ENCODE results near the gene EIF4G2.

Gene EIF4G2

GRCh38 chr11:10806206-10806605 lies 2.5 kb downstream of the EIF4G2 start:
- peaks cover 27 to 63% of the 10 kb centered on the region in 2 experiments for H3K36me3 ChIP-seq (ENCODE audit: control insufficient read depth in 1 of 2, insufficient read depth in 2 of 2, low read depth in 1 of 2, low read length in 2 of 2)
- H2AFZ ChIP-seq (ENCODE audit: low read depth, low read length), result no peak overlapping the region
- H3K27ac ChIP-seq (ENCODE audit: low read length, poor library complexity, severe bottlenecking), result no peak overlapping the region
- H2BK5ac ChIP-seq (ENCODE audit: low read depth, low read length, poor library complexity, severe bottlenecking), result no peak overlapping the region
- no peaks in the 10 kb centered on the region for H3K79me1 ChIP-seq (replicated peaks; ENCODE audit: low read length, poor library complexity, severe bottlenecking)
- no peak overlapping the region for H3K18ac ChIP-seq (ENCODE audit: low read depth in 1 of 2, low read length in 2 of 2)
- 89% methylated on average over 1 of the region's 4 CpGs for WGBS
- H3K4me1 ChIP-seq (ENCODE audit: control insufficient read depth, insufficient read depth, low read depth, low read length), result peaks cover 8% of the 10 kb centered on the region
- no peak for DNase-seq
- peak overlapping the region; percentile 31 for H3K4me2 ChIP-seq (ENCODE audit: low read length, poor library complexity, severe bottlenecking)
- H3K14ac ChIP-seq (ENCODE audit: low read length in 2 of 2), result no peak overlapping the region
- no peak overlapping the region for H2AK5ac ChIP-seq (ENCODE audit: low read length, severe bottlenecking)
- H4K8ac ChIP-seq (ENCODE audit: low read length), result no peak overlapping the region
- no peak overlapping the region for H2BK120ac ChIP-seq (ENCODE audit: low read depth, low read length)
- H3K27me3 ChIP-seq (ENCODE audit: control insufficient read depth in 1 of 2, insufficient read depth in 1 of 2, low read length in 2 of 2), result no peaks in the 10 kb centered on the region
- peak overlapping the region; percentile 99 for H3K9ac ChIP-seq (ENCODE audit: low read length)
- peak overlapping the region in 1 of 2 experiments; percentile 96 for H3K4me3 ChIP-seq (ENCODE audit: insufficient read depth in 1 of 2, low read depth in 1 of 2, low read length in 2 of 2)
- no peak overlapping the region for H3K23ac ChIP-seq (ENCODE audit: low read length in 2 of 2)
- H4K91ac ChIP-seq (ENCODE audit: low read length), result no peak overlapping the region
- no peak overlapping the region for H2BK15ac ChIP-seq (ENCODE audit: low read depth, poor library complexity, severe bottlenecking)
- no peaks in the 10 kb centered on the region for H3K9me3 ChIP-seq (ENCODE audit: control insufficient read depth, low read length)
- H3K4ac ChIP-seq (ENCODE audit: low read depth in 1 of 2, low read length in 2 of 2), result no peak overlapping the region
- no peak overlapping the region for H2BK12ac ChIP-seq (ENCODE audit: low read length in 2 of 2)

DNA sequence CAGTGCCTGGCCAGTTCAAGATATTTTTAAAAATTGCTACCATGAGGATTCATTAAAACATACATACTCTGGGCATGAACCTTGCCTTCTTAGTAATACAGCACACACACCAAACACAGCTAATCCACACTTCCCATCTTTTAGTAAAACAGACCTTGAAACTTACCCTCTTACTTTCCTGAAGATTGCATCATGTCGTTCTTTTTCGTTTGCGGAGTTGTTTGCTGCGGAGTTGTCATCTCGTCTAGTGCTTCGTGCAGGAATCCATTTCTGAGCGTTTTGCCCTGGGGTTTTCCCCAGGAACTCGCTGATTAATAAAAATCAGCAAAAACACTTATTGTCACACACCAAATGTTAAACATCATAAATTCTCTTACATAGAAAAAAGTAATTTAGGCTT lies 3.0 kb downstream of the EIF4G2 start:
- no peak overlapping the region for H2BK5ac ChIP-seq (ENCODE audit: low read depth, low read length, poor library complexity, severe bottlenecking)
- H3K9ac ChIP-seq (ENCODE audit: low read length), result peak overlapping the region; percentile 99
- H2AFZ ChIP-seq (ENCODE audit: low read depth, low read length), result no peak overlapping the region
- no peak overlapping the region for H2BK15ac ChIP-seq (ENCODE audit: low read depth, poor library complexity, severe bottlenecking)
- H3K36me3 ChIP-seq (ENCODE audit: control insufficient read depth in 1 of 2, insufficient read depth in 2 of 2, low read depth in 1 of 2, low read length in 2 of 2), result peaks cover 29 to 68% of the 10 kb centered on the region in 2 experiments
- H3K23ac ChIP-seq (ENCODE audit: low read length in 2 of 2), result no peak overlapping the region
- H3K4ac ChIP-seq (ENCODE audit: low read depth in 1 of 2, low read length in 2 of 2), result no peak overlapping the region
- no peak overlapping the region for H2BK120ac ChIP-seq (ENCODE audit: low read depth, low read length)
- H3K9me3 ChIP-seq (ENCODE audit: control insufficient read depth, low read length), result no peaks in the 10 kb centered on the region
- H4K91ac ChIP-seq (ENCODE audit: low read length), result no peak overlapping the region
- no peak overlapping the region for H3K18ac ChIP-seq (ENCODE audit: low read depth in 1 of 2, low read length in 2 of 2)
- H4K8ac ChIP-seq (ENCODE audit: low read length), result no peak overlapping the region
- DNase-seq, result no peak
- 93% methylated on average over 8 of the region's 8 CpGs for WGBS
- H2BK12ac ChIP-seq (ENCODE audit: low read length in 2 of 2), result no peak overlapping the region
- H3K14ac ChIP-seq (ENCODE audit: low read length in 2 of 2), result no peak overlapping the region
- H3K4me1 ChIP-seq (ENCODE audit: control insufficient read depth, insufficient read depth, low read depth, low read length), result peaks cover 8% of the 10 kb centered on the region
- no peaks in the 10 kb centered on the region for H3K27me3 ChIP-seq (ENCODE audit: control insufficient read depth in 1 of 2, insufficient read depth in 1 of 2, low read length in 2 of 2)
- H3K79me1 ChIP-seq (replicated peaks; ENCODE audit: low read length, poor library complexity, severe bottlenecking), result no peaks in the 10 kb centered on the region
- no peak overlapping the region for H3K4me2 ChIP-seq (ENCODE audit: low read length, poor library complexity, severe bottlenecking)
- H3K4me3 ChIP-seq (ENCODE audit: insufficient read depth in 1 of 2, low read depth in 1 of 2, low read length in 2 of 2), result peak overlapping the region in 1 of 2 experiments; percentile 96
- H2AK5ac ChIP-seq (ENCODE audit: low read length, severe bottlenecking), result no peak overlapping the region
- H3K27ac ChIP-seq (ENCODE audit: low read length, poor library complexity, severe bottlenecking), result no peak overlapping the region

DNA sequence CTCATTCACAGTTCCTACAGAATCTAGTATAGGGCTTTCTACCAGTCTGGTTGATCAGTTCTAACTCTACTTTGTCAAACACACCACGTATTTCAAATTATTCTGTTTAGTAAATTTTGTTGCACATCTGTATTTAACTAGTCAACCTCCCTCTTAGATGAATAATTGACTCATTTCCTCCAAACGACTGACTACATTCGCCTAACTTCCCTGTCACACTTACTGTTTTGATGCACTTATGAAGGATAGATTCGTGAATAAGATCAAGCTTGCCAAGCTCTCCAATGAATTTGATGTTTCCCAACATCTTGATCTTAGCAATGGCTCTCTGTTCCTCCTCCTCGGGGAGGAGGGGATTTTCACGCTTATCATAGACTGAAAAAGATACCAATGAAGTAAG lies 5.0 kb downstream of the EIF4G2 start:
- Histone ChIP-seq H3K79me1 (replicated peaks; ENCODE audit: low read length, poor library complexity, severe bottlenecking) (peaks cover 1% of the 10 kb centered on the region), H2AK5ac (ENCODE audit: low read length, severe bottlenecking) (no peak overlapping the region), H3K4me2 (ENCODE audit: low read length, poor library complexity, severe bottlenecking) (no peak overlapping the region), H3K14ac (ENCODE audit: low read length in 2 of 2) (no peak overlapping the region), H2BK15ac (ENCODE audit: low read depth, poor library complexity, severe bottlenecking) (no peak overlapping the region), H3K18ac (ENCODE audit: low read depth in 1 of 2, low read length in 2 of 2) (no peak overlapping the region), H3K4me1 (ENCODE audit: control insufficient read depth, insufficient read depth, low read depth, low read length) (peaks cover 5% of the 10 kb centered on the region), H3K23ac (ENCODE audit: low read length in 2 of 2) (no peak overlapping the region), H4K8ac (ENCODE audit: low read length) (no peak overlapping the region), H3K9me3 (ENCODE audit: control insufficient read depth, low read length) (no peaks in the 10 kb centered on the region), H3K36me3 (ENCODE audit: control insufficient read depth in 1 of 2, insufficient read depth in 2 of 2, low read depth in 1 of 2, low read length in 2 of 2) (peaks cover 38 to 89% of the 10 kb centered on the region in 2 experiments), H3K9ac (ENCODE audit: low read length) (no peak overlapping the region), H3K4ac (ENCODE audit: low read depth in 1 of 2, low read length in 2 of 2) (no peak overlapping the region), H4K91ac (ENCODE audit: low read length) (no peak overlapping the region), H3K4me3 (ENCODE audit: insufficient read depth in 1 of 2, low read depth in 1 of 2, low read length in 2 of 2) (no peak overlapping the region), H3K27ac (ENCODE audit: low read length, poor library complexity, severe bottlenecking) (no peak overlapping the region), H2BK12ac (ENCODE audit: low read length in 2 of 2) (no peak overlapping the region), H2BK120ac (ENCODE audit: low read depth, low read length) (no peak overlapping the region), H3K27me3 (ENCODE audit: control insufficient read depth in 1 of 2, insufficient read depth in 1 of 2, low read length in 2 of 2) (no peaks in the 10 kb centered on the region), H2AFZ (ENCODE audit: low read depth, low read length) (no peak overlapping the region), H2BK5ac (ENCODE audit: low read depth, low read length, poor library complexity, severe bottlenecking) (no peak overlapping the region)
- DNase-seq, result no peak
- 74% methylated on average over 4 of the region's 6 CpGs for WGBS

- Histone ChIP-seq H2AFZ (ENCODE audit: low read depth, low read length) (no peak overlapping the region), H4K91ac (ENCODE audit: low read length) (no peak overlapping the region), H3K9ac (ENCODE audit: low read length) (peak overlapping the region; percentile 8), H2AK5ac (ENCODE audit: low read length, severe bottlenecking) (no peak overlapping the region), H3K4me3 (ENCODE audit: insufficient read depth in 1 of 2, low read depth in 1 of 2, low read length in 2 of 2) (no peak overlapping the region), H3K27me3 (ENCODE audit: control insufficient read depth in 1 of 2, insufficient read depth in 1 of 2, low read length in 2 of 2) (no peaks in the 10 kb centered on the region), H3K4me2 (ENCODE audit: low read length, poor library complexity, severe bottlenecking) (no peak overlapping the region), H2BK5ac (ENCODE audit: low read depth, low read length, poor library complexity, severe bottlenecking) (no peak overlapping the region), H3K14ac (ENCODE audit: low read length in 2 of 2) (no peak overlapping the region), H3K4ac (ENCODE audit: low read depth in 1 of 2, low read length in 2 of 2) (no peak overlapping the region), H3K36me3 (ENCODE audit: control insufficient read depth in 1 of 2, insufficient read depth in 2 of 2, low read depth in 1 of 2, low read length in 2 of 2) (peaks cover 35 to 100% of the 10 kb centered on the region in 2 experiments), H2BK15ac (ENCODE audit: low read depth, poor library complexity, severe bottlenecking) (no peak overlapping the region), H3K4me1 (ENCODE audit: control insufficient read depth, insufficient read depth, low read depth, low read length) (peaks cover under 1% of the 10 kb centered on the region), H3K18ac (ENCODE audit: low read depth in 1 of 2, low read length in 2 of 2) (no peak overlapping the region), H3K23ac (ENCODE audit: low read length in 2 of 2) (no peak overlapping the region), H3K9me3 (ENCODE audit: control insufficient read depth, low read length) (no peaks in the 10 kb centered on the region), H3K27ac (ENCODE audit: low read length, poor library complexity, severe bottlenecking) (no peak overlapping the region), H3K79me1 (replicated peaks; ENCODE audit: low read length, poor library complexity, severe bottlenecking) (peaks cover 4% of the 10 kb centered on the region), H2BK120ac (ENCODE audit: low read depth, low read length) (no peak overlapping the region), H4K8ac (ENCODE audit: low read length) (no peak overlapping the region), H2BK12ac (ENCODE audit: low read length in 2 of 2) (no peak overlapping the region)
- no peak for DNase-seq
- 96% methylated on average over 2 of the region's 2 CpGs for WGBS
Observed at GRCh38 chr11:10800292-10800691, 8.4 kb downstream of the EIF4G2 start.
